B cell (primary cell): ENCODE measurements around the gene DDX10. TPM values are rescaled to one million over a fixed set of nuclear protein-coding genes. Genes with fewer than 3 reads are reported as not detected.

Source experiments
- ATAC-seq: fragments of 200-7000 bp; cut with Tn5 transposase; one replicate; pipeline ENCODE4 v1.10.0; 2021; ENCODE audit warnings: low read depth, mild to moderate bottlenecking, moderate number of reproducible peaks, moderate library complexity
- CTCF ChIA-PET: fragments of 350-600 bp; sonication (Branson Sonifier 250); formaldehyde crosslinking; loops from one replicate; lab custom pipeline; 2021; ENCODE audit warnings: antibody characterized with exemption, inconsistent platforms; lab: Charles Lee
- POLR2A ChIA-PET: fragments of 350-600 bp; sonication (Branson Sonifier 250); formaldehyde crosslinking; loops from one replicate; lab custom pipeline; 2021; ENCODE audit warnings: antibody characterized with exemption; lab: Charles Lee
- DNase-seq: peaks from one replicate; pipeline ENCODE4 v3.0.0; 2013
- H2AFZ ChIP-seq: 2 replicates; pipeline ENCODE4 v1.6.1; 2012; ENCODE audit warnings: mild to moderate bottlenecking, low read depth, low read length; ENCODE audit not compliant: insufficient read depth, poor library complexity, severe bottlenecking
- H3K27ac ChIP-seq, 2 donors: 1 replicate in 1 of 2; 2 replicates in 1 of 2; pipeline ENCODE4 v1.5.1; 2012 to 2013; ENCODE audit warnings: low read length in 2 of 2, mild to moderate bottlenecking in 2 of 2, moderate library complexity in 1 of 2
- H3K27me3 ChIP-seq, 4 experiments: fragments of 200-600 bp in 1 of 4; sonication (generic) in 1 of 4; replicated peaks in 1 of 4; 1 replicate in 2 of 4; 2 replicates in 2 of 4; pipeline versions ENCODE4 v1.6.1 to v1.7.0; 2013 to 2016; ENCODE audit warnings: low read length in 3 of 4, mild to moderate bottlenecking in 2 of 4, mixed read lengths in 1 of 4, moderate library complexity in 1 of 4; ENCODE audit not compliant: insufficient read depth in 4 of 4, control insufficient read depth in 3 of 4; ENCODE audit errors: control extremely low read depth in 1 of 4
- H3K36me3 ChIP-seq, 2 experiments: replicated peaks in 1 of 2; 1 replicate in 1 of 2; 2 replicates in 1 of 2; pipeline versions ENCODE4 v1.6.1 to v1.7.1; 2013; ENCODE audit warnings: low read length in 1 of 2; ENCODE audit not compliant: insufficient read depth in 2 of 2, control insufficient read depth in 1 of 2; ENCODE audit errors: control extremely low read depth in 1 of 2, extremely low read depth in 1 of 2
- H3K4me1 ChIP-seq, 2 donors: fragments of 200-600 bp in 1 of 2; sonication (generic) in 1 of 2; 1 replicate in 1 of 2; 2 replicates in 1 of 2; pipeline versions ENCODE4 v1.5.1 to v1.6.1; 2013 to 2017; ENCODE audit warnings: low read length in 2 of 2; ENCODE audit not compliant: control insufficient read depth in 2 of 2, insufficient read depth in 2 of 2
- H3K4me2 ChIP-seq: replicated peaks from 2 replicates; pipeline ENCODE3; 2012; ENCODE audit warnings: mild to moderate bottlenecking, low read depth, low read length; ENCODE audit not compliant: poor library complexity, severe bottlenecking
- H3K4me3 ChIP-seq, 5 experiments: fragments of 200-600 bp in 1 of 5; sonication (generic) in 1 of 5; 1 replicate in 3 of 5; 2 replicates in 2 of 5; pipeline versions ENCODE4 v1.5.1 to v1.7.0; 2011 to 2016; ENCODE audit warnings: low read length in 4 of 5, mild to moderate bottlenecking in 4 of 5, low read depth in 2 of 5, control low read depth in 1 of 5, moderate library complexity in 1 of 5; ENCODE audit not compliant: insufficient read depth in 1 of 5; ENCODE audit errors: control extremely low read depth in 1 of 5, extremely low read depth in 1 of 5
- H3K79me2 ChIP-seq: fragments of 200-600 bp; sonication (generic); one replicate; pipeline ENCODE4 v1.6.0; 2016; ENCODE audit warnings: low read length; ENCODE audit not compliant: control insufficient read depth, insufficient read depth
- H3K9ac ChIP-seq: fragments of 200-600 bp; sonication (generic); 2 replicates; pipeline ENCODE4 v1.6.1; 2017; ENCODE audit warnings: mild to moderate bottlenecking, low read length, moderate library complexity
- H3K9me3 ChIP-seq, 3 donors: one replicate each; pipeline versions ENCODE4 v1.6.1 to v1.7.1; 2013; ENCODE audit warnings: low read length in 2 of 3; ENCODE audit not compliant: control insufficient read depth in 2 of 3, insufficient read depth in 1 of 3; ENCODE audit errors: control extremely low read depth in 1 of 3
- H4K20me1 ChIP-seq: 2 replicates; pipeline ENCODE4 v1.6.0; 2012; ENCODE audit warnings: mild to moderate bottlenecking, low read length; ENCODE audit not compliant: insufficient read depth, control insufficient read depth, poor library complexity, severe bottlenecking
- H3K27ac Mint-ChIP-seq: one replicate; pipeline ENCODE4 v1.8.0; 2021; ENCODE audit warnings: mixed read lengths
- H3K27me3 Mint-ChIP-seq: one replicate; pipeline ENCODE4 v1.8.0; 2021; ENCODE audit warnings: mixed read lengths
- H3K4me1 Mint-ChIP-seq: one replicate; pipeline ENCODE4 v1.8.0; 2021; ENCODE audit warnings: mixed read lengths
- H3K4me3 Mint-ChIP-seq: one replicate; pipeline ENCODE4 v1.8.0; 2021; ENCODE audit warnings: mixed read lengths
- H3K9me3 Mint-ChIP-seq: one replicate; pipeline ENCODE4 v1.8.0; 2022; ENCODE audit warnings: mixed read lengths; ENCODE audit not compliant: insufficient read depth
- CTCF ChIP-seq: fragments of 200-600 bp; IDR thresholded peaks from one replicate; pipeline ENCODE4 v1.8.0; 2022; ENCODE audit warnings: antibody characterized with exemption, mild to moderate bottlenecking
- EZH2 ChIP-seq: IDR thresholded peaks from 2 replicates; pipeline ENCODE4 v1.6.1; 2012; ENCODE audit warnings: borderline replicate concordance, low read depth, mild to moderate bottlenecking, moderate library complexity, low read length; ENCODE audit not compliant: insufficient read depth, poor library complexity, severe bottlenecking
- WGBS: methylation state at CpG from one replicate; pipeline ENCODE4 v1.1.5; 2013; ENCODE audit warnings: missing lambda C conversion rate; ENCODE audit not compliant: insufficient coverage; 5-methylcytosine and 5-hydroxymethylcytosine counted together
- intact Hi-C: fragments of 100-400 bp; cut with micrococcal nuclease; formaldehyde crosslinking; loops from one replicate; pipeline ENCODE4 v1.10.0; 2022
- polyA plus RNA-seq: library from polyadenylated mRNA; depleted of rRNA; stranded (reverse); fragments of >200 nt; gene quantifications from 2 replicates; pipeline ENCODE4 v1.2.3, GENCODE V29; 2012
- total RNA-seq, 2 donors: library from RNA; stranded (reverse); fragments of 120-200 nt in 1 of 2; gene quantifications; 1 replicate in 1 of 2; 2 replicates in 1 of 2; pipeline versions ENCODE4 v1.2.3 to v1.2.4, GENCODE V29; 2013 to 2022

DDX10 gene
- total and polyA plus RNA-seq, 2 donors (not counting 1 experiment from before 2014, with no cell fraction given), result 15.6 to 30.6 TPM

- Mint-ChIP-seq H3K9me3 (no peaks in the 10 kb centered on the region), H3K27ac (no peak overlapping the region), H3K4me3 (no peak overlapping the region), H3K27me3 (no peaks in the 10 kb centered on the region), H3K4me1 (no peaks in the 10 kb centered on the region)
- H3K4me2 ChIP-seq, result no peak overlapping the region
- ChIA-PET POLR2A (no interaction called here), CTCF (no interaction called here)
- no peak overlapping the region for H2AFZ ChIP-seq
- TF ChIP-seq EZH2, result no peak
- no peak for TF ChIP-seq CTCF
- H3K4me3 ChIP-seq, result no peak overlapping the region
- no peak overlapping the region for H3K9ac ChIP-seq
- no peaks in the 10 kb centered on the region for H3K27me3 ChIP-seq
- intact Hi-C loops, result no loop called here
- no peak overlapping the region for H3K27ac ChIP-seq
- no peaks in the 10 kb centered on the region for H4K20me1 ChIP-seq
- H3K4me1 ChIP-seq, result no peaks in the 10 kb centered on the region
- no peaks in the 10 kb centered on the region for H3K9me3 ChIP-seq
- no peak for ATAC-seq
- no peaks in the 10 kb centered on the region for H3K79me2 ChIP-seq
- no peak for DNase-seq
- WGBS, result no CpG with 5 or more reads among the region's 3 CpGs
- peaks cover 2% of the 10 kb centered on the region in 2 experiments for H3K36me3 ChIP-seq
These were observed 182.6 kb downstream of the DDX10 start for GRCh38 chr11:108847298-108847990.

- Histone ChIP-seq H3K9me3 (no peaks in the 10 kb centered on the region), H3K79me2 (peaks cover 7% of the 10 kb centered on the region), H3K4me1 (peaks cover 16 to 17% of the 10 kb centered on the region in 2 donors), H4K20me1 (no peaks in the 10 kb centered on the region), H3K9ac (no peak overlapping the region), H2AFZ (no peak overlapping the region), H3K27ac (no peak overlapping the region), H3K27me3 (no peaks in the 10 kb centered on the region), H3K4me3 (no peak overlapping the region), H3K4me2 (no peak overlapping the region), H3K36me3 (peaks cover 1 to 4% of the 10 kb centered on the region in 2 experiments)
- Mint-ChIP-seq H3K4me3 (no peak overlapping the region), H3K27ac (no peak overlapping the region), H3K27me3 (no peaks in the 10 kb centered on the region), H3K9me3 (no peaks in the 10 kb centered on the region), H3K4me1 (peaks cover 24% of the 10 kb centered on the region)
- DNase-seq (no peak), ATAC-seq (no peak)
- ChIA-PET POLR2A (no interaction called here), CTCF (no interaction called here)
- TF ChIP-seq CTCF (no peak), EZH2 (no peak)
- intact Hi-C loops, result no loop called here
These were observed 186.9 kb downstream of the DDX10 start for GRCh38 chr11:108851781-108852180.
